IMR-90 (cell line): Measurements from ENCODE around the gene PITPNC1.

Experiments
- BHLHE40 ChIP-seq: fragments of 150-350 bp; IDR thresholded peaks from 2 replicates; pipeline ENCODE4 v1.6.1; 2016; ENCODE audit warnings: mild to moderate bottlenecking, low read depth, low read length
- CEBPB ChIP-seq: IDR thresholded peaks from 2 replicates; pipeline ENCODE4 v1.6.1; 2012; ENCODE audit warnings: low read depth, low read length, improper control_type of control experiment
- MAZ ChIP-seq: IDR thresholded peaks from 2 replicates; pipeline ENCODE4 v1.6.1; 2012; ENCODE audit warnings: low read depth, mild to moderate bottlenecking, low read length, improper control_type of control experiment, moderate library complexity, borderline replicate concordance
- MXI1 ChIP-seq: IDR thresholded peaks from 2 replicates; pipeline ENCODE4 v1.6.1; 2012; ENCODE audit warnings: low read depth, mild to moderate bottlenecking, low read length, moderate library complexity, borderline replicate concordance
- POLR2A ChIP-seq: IDR thresholded peaks from 2 replicates; pipeline ENCODE4 v1.6.1; 2012; ENCODE audit warnings: mild to moderate bottlenecking, low read depth, low read length
- RAD21 ChIP-seq: IDR thresholded peaks from 2 replicates; pipeline ENCODE4 v1.6.1; 2012; ENCODE audit warnings: low read length, improper control_type of control experiment
- RCOR1 ChIP-seq: IDR thresholded peaks from 2 replicates; pipeline ENCODE4 v1.6.1; 2012; ENCODE audit warnings: mild to moderate bottlenecking, low read length, improper control_type of control experiment; ENCODE audit not compliant: insufficient replicate concordance
- RFX5 ChIP-seq: IDR thresholded peaks from 2 replicates; pipeline ENCODE4 v1.8.0; 2012; ENCODE audit warnings: low read depth, mild to moderate bottlenecking, low read length, moderate library complexity
- SMC3 ChIP-seq: fragments of 150-350 bp; IDR thresholded peaks from 2 replicates; pipeline ENCODE4 v1.6.1; 2016; ENCODE audit warnings: low read depth, mild to moderate bottlenecking, antibody characterized with exemption, low read length, moderate library complexity
- TF ChIP-seq, protein P1 (sequence below): conservative IDR thresholded peaks from 2 replicates; pipeline ENCODE4 v1.5.1; 2012; ENCODE audit warnings: mild to moderate bottlenecking, low read depth, low read length, improper control_type of control experiment
- TF ChIP-seq, protein P2 (sequence below): fragments of 150-350 bp; IDR thresholded peaks from 2 replicates; pipeline ENCODE4 v1.6.1; 2016; ENCODE audit warnings: low read depth, mild to moderate bottlenecking, low read length, moderate library complexity, borderline replicate concordance
- TF ChIP-seq, protein P3 (sequence below): fragments of 150-350 bp; IDR thresholded peaks from 2 replicates; pipeline ENCODE4 v1.6.1; 2017; ENCODE audit warnings: mild to moderate bottlenecking, antibody characterized with exemption, low read length, low read depth

- TF ChIP-seq POLR2A (no peak), RCOR1 (no peak), CEBPB (no peak), SMC3 (no peak), RAD21 (no peak), MXI1 (no peak), MAZ (no peak), BHLHE40 (no peak), RFX5 (no peak)
- TF ChIP-seq, protein P1, sequence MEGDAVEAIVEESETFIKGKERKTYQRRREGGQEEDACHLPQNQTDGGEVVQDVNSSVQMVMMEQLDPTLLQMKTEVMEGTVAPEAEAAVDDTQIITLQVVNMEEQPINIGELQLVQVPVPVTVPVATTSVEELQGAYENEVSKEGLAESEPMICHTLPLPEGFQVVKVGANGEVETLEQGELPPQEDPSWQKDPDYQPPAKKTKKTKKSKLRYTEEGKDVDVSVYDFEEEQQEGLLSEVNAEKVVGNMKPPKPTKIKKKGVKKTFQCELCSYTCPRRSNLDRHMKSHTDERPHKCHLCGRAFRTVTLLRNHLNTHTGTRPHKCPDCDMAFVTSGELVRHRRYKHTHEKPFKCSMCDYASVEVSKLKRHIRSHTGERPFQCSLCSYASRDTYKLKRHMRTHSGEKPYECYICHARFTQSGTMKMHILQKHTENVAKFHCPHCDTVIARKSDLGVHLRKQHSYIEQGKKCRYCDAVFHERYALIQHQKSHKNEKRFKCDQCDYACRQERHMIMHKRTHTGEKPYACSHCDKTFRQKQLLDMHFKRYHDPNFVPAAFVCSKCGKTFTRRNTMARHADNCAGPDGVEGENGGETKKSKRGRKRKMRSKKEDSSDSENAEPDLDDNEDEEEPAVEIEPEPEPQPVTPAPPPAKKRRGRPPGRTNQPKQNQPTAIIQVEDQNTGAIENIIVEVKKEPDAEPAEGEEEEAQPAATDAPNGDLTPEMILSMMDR: no peak
- TF ChIP-seq, protein P2, sequence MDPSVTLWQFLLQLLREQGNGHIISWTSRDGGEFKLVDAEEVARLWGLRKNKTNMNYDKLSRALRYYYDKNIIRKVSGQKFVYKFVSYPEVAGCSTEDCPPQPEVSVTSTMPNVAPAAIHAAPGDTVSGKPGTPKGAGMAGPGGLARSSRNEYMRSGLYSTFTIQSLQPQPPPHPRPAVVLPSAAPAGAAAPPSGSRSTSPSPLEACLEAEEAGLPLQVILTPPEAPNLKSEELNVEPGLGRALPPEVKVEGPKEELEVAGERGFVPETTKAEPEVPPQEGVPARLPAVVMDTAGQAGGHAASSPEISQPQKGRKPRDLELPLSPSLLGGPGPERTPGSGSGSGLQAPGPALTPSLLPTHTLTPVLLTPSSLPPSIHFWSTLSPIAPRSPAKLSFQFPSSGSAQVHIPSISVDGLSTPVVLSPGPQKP: no peak
- TF ChIP-seq, protein P3, sequence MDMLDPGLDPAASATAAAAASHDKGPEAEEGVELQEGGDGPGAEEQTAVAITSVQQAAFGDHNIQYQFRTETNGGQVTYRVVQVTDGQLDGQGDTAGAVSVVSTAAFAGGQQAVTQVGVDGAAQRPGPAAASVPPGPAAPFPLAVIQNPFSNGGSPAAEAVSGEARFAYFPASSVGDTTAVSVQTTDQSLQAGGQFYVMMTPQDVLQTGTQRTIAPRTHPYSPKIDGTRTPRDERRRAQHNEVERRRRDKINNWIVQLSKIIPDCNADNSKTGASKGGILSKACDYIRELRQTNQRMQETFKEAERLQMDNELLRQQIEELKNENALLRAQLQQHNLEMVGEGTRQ: no peak
These were observed 180.8 kb downstream of the PITPNC1 start for GRCh38 chr17:67557921-67558320.
